ENCODE data around the gene SORCS2.

DNA sequence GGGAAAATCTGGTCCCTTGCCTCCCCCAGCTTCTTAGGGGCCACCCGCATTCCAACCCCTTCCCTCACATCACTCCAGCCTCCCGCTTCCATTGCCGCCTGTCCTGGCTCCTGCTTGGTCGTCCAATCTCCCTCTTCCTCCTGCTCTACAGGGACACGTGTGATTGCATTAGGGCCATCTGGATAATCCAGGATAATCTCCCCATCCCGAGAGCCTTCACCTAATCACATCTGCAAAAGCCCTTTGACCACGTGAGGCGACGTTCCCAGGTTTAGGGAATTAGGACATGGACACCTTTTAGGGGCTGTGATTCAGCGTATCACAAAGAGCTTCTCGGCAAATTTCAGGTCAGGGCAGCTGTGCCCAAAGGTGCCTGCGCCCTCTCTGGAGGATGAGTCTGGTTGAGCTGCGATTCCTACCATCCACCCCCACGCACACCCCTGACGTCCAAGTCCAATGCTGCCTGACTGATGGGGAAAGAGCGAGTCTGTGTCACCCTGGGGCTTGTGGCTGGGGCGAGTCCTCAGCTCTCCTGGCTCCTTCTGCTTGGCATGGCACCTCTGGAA, 137.8 kb downstream of the SORCS2 start:
- TF ChIP-seq, protein P1, sequence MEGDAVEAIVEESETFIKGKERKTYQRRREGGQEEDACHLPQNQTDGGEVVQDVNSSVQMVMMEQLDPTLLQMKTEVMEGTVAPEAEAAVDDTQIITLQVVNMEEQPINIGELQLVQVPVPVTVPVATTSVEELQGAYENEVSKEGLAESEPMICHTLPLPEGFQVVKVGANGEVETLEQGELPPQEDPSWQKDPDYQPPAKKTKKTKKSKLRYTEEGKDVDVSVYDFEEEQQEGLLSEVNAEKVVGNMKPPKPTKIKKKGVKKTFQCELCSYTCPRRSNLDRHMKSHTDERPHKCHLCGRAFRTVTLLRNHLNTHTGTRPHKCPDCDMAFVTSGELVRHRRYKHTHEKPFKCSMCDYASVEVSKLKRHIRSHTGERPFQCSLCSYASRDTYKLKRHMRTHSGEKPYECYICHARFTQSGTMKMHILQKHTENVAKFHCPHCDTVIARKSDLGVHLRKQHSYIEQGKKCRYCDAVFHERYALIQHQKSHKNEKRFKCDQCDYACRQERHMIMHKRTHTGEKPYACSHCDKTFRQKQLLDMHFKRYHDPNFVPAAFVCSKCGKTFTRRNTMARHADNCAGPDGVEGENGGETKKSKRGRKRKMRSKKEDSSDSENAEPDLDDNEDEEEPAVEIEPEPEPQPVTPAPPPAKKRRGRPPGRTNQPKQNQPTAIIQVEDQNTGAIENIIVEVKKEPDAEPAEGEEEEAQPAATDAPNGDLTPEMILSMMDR (IDR thresholded peaks at IDR 0.05 in 4 of 5, conservative IDR thresholded peaks at IDR 0.05 in 1 of 5): no peak
- no peak for TF ChIP-seq POLR2A (IDR thresholded peaks at IDR 0.05)

Measured in gastrocnemius medialis (tissue), 4 donors.